HCT116 (cell line): ENCODE measurements around the gene GBGT1. TPM values are rescaled to one million over a fixed set of nuclear protein-coding genes. Genes with fewer than 3 reads are reported as not detected.

Source experiments
- ATAC-seq: fragments of 200-7000 bp; cut with Tn5 transposase; 2 replicates; pipeline ENCODE4 v1.9.1; 2020; ENCODE audit warnings: mild to moderate bottlenecking, moderate library complexity
- BruUV-seq: library from RNA; stranded (reverse); fragments of 400-500 nt; replicated peaks from 2 replicates; lab custom pipeline; 2021; lab: Mats Ljungman, UMichigan
- CTCF ChIA-PET: fragments of 300-600 bp; sonication (Branson Sonifier 250); formaldehyde crosslinking; loops from one replicate; lab custom pipeline; 2021; ENCODE audit warnings: antibody characterized with exemption; lab: Charles Lee
- POLR2A ChIA-PET: fragments of 300-600, 350-600 bp; sonication (Branson Sonifier 250); formaldehyde crosslinking; loops from one replicate; lab custom pipeline; 2021; ENCODE audit warnings: antibody characterized with exemption; lab: Charles Lee
- RAD21 ChIA-PET, 2 experiments: fragments of 300-600 bp; sonication (Branson Sonifier 250); formaldehyde crosslinking; loops; one replicate each; lab custom pipeline; 2023; ENCODE audit warnings: low total read pairs in 2 of 2; ENCODE audit not compliant: uncharacterized antibody in 2 of 2, unreplicated experiment in 2 of 2, low non-redundant PET in 1 of 2; lab: Charles Lee
- DNase-seq: peaks from one replicate; pipeline ENCODE4 v3.0.0-alpha.2; 2010; ENCODE audit warnings: low read depth, low spot score
- H2AFZ ChIP-seq: fragments of 200-600 bp; shearing (Covaris generic), sonication (generic); 2 replicates; pipeline ENCODE4 v1.6.1; 2017; ENCODE audit warnings: low read depth, mixed run types, mixed read lengths, antibody characterized with exemption, low read length; ENCODE audit not compliant: poor library complexity, severe bottlenecking
- H3K27ac ChIP-seq: 2 replicates; pipeline ENCODE4 v1.5.1; 2012; ENCODE audit warnings: low read depth, low read length
- H3K27me3 ChIP-seq: fragments of 200-600 bp; sonication (generic); 2 replicates; pipeline ENCODE4 v1.6.1; 2016; ENCODE audit warnings: mixed run types, low read length, mixed read lengths; ENCODE audit not compliant: insufficient read depth
- H3K36me3 ChIP-seq, 2 experiments: fragments of 200-500 bp in 1 of 2; fragments of 200-600 bp in 1 of 2; sonication (Bioruptor generic) in 1 of 2; sonication (generic) in 1 of 2; 2 replicates each; pipeline versions ENCODE4 v1.5.1 to v1.6.1; 2014 to 2016; ENCODE audit warnings: low read length in 2 of 2, inconsistent platforms in 1 of 2, mixed read lengths in 1 of 2, mixed run types in 1 of 2; ENCODE audit not compliant: insufficient read depth in 2 of 2, control insufficient read depth in 1 of 2
- H3K4me1 ChIP-seq, 2 experiments: fragments of 200-600 bp in 1 of 2; sonication (generic) in 1 of 2; 2 replicates each; pipeline versions ENCODE4 v1.5.1 to v1.6.1; 2012 to 2017; ENCODE audit warnings: low read length in 2 of 2, inconsistent platforms in 1 of 2, mild to moderate bottlenecking in 1 of 2, mixed read lengths in 1 of 2, mixed run types in 1 of 2, moderate library complexity in 1 of 2; ENCODE audit not compliant: insufficient read depth in 2 of 2, control insufficient read depth in 1 of 2
- H3K4me2 ChIP-seq: fragments of 200-600 bp; sonication (generic); 2 replicates; pipeline ENCODE4 v1.6.1; 2017; ENCODE audit warnings: mixed run types, low read length, mixed read lengths
- H3K4me3 ChIP-seq, 2 experiments: fragments of 200-600 bp in 1 of 2; sonication (generic) in 1 of 2; replicated peaks in 1 of 2; 2 replicates each; pipeline ENCODE4 v1.5.1; 2011 to 2016; ENCODE audit warnings: low read length in 2 of 2, control low read depth in 1 of 2, low read depth in 1 of 2, mild to moderate bottlenecking in 1 of 2, mixed read lengths in 1 of 2, mixed run types in 1 of 2
- H3K79me2 ChIP-seq: fragments of 200-600 bp; sonication (generic); 2 replicates; pipeline ENCODE4 v1.6.1; 2017; ENCODE audit warnings: mild to moderate bottlenecking, mixed run types, low read length, moderate library complexity, mixed read lengths; ENCODE audit not compliant: insufficient read depth
- H3K9ac ChIP-seq: fragments of 200-600 bp; sonication (generic); 2 replicates; pipeline ENCODE4 v1.6.1; 2016; ENCODE audit warnings: low read length, mixed read lengths
- H3K9me2 ChIP-seq: fragments of 200-600 bp; sonication (generic), shearing (Covaris generic); 2 replicates; pipeline ENCODE4 v1.6.1; 2017; ENCODE audit warnings: mixed run types, mild to moderate bottlenecking, moderate library complexity; ENCODE audit not compliant: insufficient read depth
- H3K9me3 ChIP-seq, 2 experiments: fragments of 200-500 bp in 1 of 2; fragments of 200-600 bp in 1 of 2; sonication (Bioruptor generic) in 1 of 2; sonication (generic) in 1 of 2; 2 replicates each; pipeline ENCODE4 v1.6.1; 2014 to 2017; ENCODE audit warnings: low read length in 2 of 2, mixed read lengths in 2 of 2, inconsistent platforms in 1 of 2, low read depth in 1 of 2, mild to moderate bottlenecking in 1 of 2, mixed run types in 1 of 2, moderate library complexity in 1 of 2; ENCODE audit not compliant: control insufficient read depth in 1 of 2, insufficient read depth in 1 of 2
- H4K20me1 ChIP-seq: fragments of 200-600 bp; sonication (generic), shearing (Covaris generic); 2 replicates; pipeline ENCODE4 v1.6.1; 2017; ENCODE audit warnings: mixed run types, mild to moderate bottlenecking, moderate library complexity; ENCODE audit not compliant: insufficient read depth
- CBX3 ChIP-seq: IDR thresholded peaks from 2 replicates; pipeline ENCODE4 v1.6.1; 2012; ENCODE audit warnings: low read depth
- EGR1 ChIP-seq: IDR thresholded peaks from 2 replicates; pipeline ENCODE4 v1.6.1; 2012; ENCODE audit warnings: low read depth
- ELF1 ChIP-seq: IDR thresholded peaks from 2 replicates; pipeline ENCODE4 v1.6.1; 2012; ENCODE audit warnings: low read depth, borderline replicate concordance
- POLR2A ChIP-seq: IDR thresholded peaks from 2 replicates; pipeline ENCODE4 v1.7.0; 2011; ENCODE audit warnings: borderline replicate concordance; ENCODE audit not compliant: insufficient read depth, insufficient read length; ENCODE audit errors: extremely low read depth
- POLR2AphosphoS5 ChIP-seq: IDR thresholded peaks from 2 replicates; pipeline ENCODE4 v1.6.1; 2011; ENCODE audit warnings: mild to moderate bottlenecking, low read depth, low read length, moderate library complexity
- ZFX ChIP-seq: fragments of 450-650 bp; IDR thresholded peaks from 2 replicates; pipeline ENCODE4 v1.6.1; 2017
- ZNF274 ChIP-seq: fragments of 200-500 bp; sonication (Bioruptor generic); IDR thresholded peaks from 2 replicates; pipeline ENCODE4 v1.6.1; 2014; ENCODE audit warnings: mild to moderate bottlenecking, low read depth, low read length, inconsistent platforms
- intact Hi-C: fragments of 100-400 bp; cut with micrococcal nuclease; formaldehyde crosslinking; loops from 2 replicates; pipeline ENCODE4 v1.10.0; 2022
- total RNA-seq: library from RNA; stranded (reverse); gene quantifications from one replicate; pipeline ENCODE4 v1.2.1, GENCODE V29; 2021; ENCODE audit not compliant: unreplicated experiment
- TF ChIP-seq, protein P1 (sequence below), 3 experiments: fragments of 200-600 bp in 1 of 3; sonication (generic) in 1 of 3; IDR thresholded peaks in 2 of 3; conservative IDR thresholded peaks in 1 of 3; 2 replicates each; pipeline ENCODE4 v1.5.1; 2012 to 2017; ENCODE audit warnings: low read depth in 2 of 3, low read length in 2 of 3, antibody characterized with exemption in 1 of 3, borderline replicate concordance in 1 of 3, control low read depth in 1 of 3, mild to moderate bottlenecking in 1 of 3, mixed read lengths in 1 of 3, mixed run types in 1 of 3, moderate library complexity in 1 of 3; ENCODE audit not compliant: insufficient read depth in 1 of 3
- TF ChIP-seq, protein P2 (sequence below): IDR thresholded peaks from 2 replicates; pipeline ENCODE4 v1.6.1; 2012; ENCODE audit warnings: low read depth
- TF ChIP-seq, protein P3 (sequence below): IDR thresholded peaks from 2 replicates; pipeline ENCODE4 v1.6.1; 2012
- TF ChIP-seq, protein P4 (sequence below): IDR thresholded peaks from 2 replicates; pipeline ENCODE4 v1.6.1; 2011; ENCODE audit warnings: mild to moderate bottlenecking, low read length, moderate library complexity; ENCODE audit not compliant: insufficient replicate concordance; ENCODE audit errors: extremely low read depth

Gene GBGT1
- total RNA-seq, 1 experiment from 2014 or later, result 0.34 TPM

DNA sequence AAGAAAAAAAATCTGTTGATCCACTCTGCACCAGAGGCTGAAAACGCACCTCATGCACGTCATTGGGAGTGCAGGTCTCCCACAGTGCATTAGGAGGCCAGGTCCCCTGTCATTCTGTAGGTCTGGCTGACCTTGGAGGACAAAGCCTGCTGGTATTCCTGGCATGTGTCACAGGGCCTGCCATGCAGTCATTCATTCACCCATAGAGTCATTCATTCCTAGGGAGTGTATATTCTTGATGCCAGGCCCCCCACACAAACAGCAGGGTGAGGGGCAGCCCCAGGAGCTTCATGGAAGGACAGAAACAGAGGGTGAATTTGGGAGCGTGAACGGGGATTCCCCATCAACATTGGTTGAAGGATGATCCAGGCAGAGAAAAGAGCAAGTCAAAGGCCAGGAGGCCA is 2.2 kb downstream of the GBGT1 start (continued):
- TF ChIP-seq, protein P1, sequence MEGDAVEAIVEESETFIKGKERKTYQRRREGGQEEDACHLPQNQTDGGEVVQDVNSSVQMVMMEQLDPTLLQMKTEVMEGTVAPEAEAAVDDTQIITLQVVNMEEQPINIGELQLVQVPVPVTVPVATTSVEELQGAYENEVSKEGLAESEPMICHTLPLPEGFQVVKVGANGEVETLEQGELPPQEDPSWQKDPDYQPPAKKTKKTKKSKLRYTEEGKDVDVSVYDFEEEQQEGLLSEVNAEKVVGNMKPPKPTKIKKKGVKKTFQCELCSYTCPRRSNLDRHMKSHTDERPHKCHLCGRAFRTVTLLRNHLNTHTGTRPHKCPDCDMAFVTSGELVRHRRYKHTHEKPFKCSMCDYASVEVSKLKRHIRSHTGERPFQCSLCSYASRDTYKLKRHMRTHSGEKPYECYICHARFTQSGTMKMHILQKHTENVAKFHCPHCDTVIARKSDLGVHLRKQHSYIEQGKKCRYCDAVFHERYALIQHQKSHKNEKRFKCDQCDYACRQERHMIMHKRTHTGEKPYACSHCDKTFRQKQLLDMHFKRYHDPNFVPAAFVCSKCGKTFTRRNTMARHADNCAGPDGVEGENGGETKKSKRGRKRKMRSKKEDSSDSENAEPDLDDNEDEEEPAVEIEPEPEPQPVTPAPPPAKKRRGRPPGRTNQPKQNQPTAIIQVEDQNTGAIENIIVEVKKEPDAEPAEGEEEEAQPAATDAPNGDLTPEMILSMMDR (IDR thresholded peaks at IDR 0.05 in 2 of 3, conservative IDR thresholded peaks at IDR 0.05 in 1 of 3; ENCODE audit: borderline replicate concordance in 1 of 3, insufficient read depth in 1 of 3, low read depth in 2 of 3, low read length in 2 of 3), result no peak
- TF ChIP-seq POLR2A, result no peak
- TF ChIP-seq ZFX, result no peak
- TF ChIP-seq, protein P2, sequence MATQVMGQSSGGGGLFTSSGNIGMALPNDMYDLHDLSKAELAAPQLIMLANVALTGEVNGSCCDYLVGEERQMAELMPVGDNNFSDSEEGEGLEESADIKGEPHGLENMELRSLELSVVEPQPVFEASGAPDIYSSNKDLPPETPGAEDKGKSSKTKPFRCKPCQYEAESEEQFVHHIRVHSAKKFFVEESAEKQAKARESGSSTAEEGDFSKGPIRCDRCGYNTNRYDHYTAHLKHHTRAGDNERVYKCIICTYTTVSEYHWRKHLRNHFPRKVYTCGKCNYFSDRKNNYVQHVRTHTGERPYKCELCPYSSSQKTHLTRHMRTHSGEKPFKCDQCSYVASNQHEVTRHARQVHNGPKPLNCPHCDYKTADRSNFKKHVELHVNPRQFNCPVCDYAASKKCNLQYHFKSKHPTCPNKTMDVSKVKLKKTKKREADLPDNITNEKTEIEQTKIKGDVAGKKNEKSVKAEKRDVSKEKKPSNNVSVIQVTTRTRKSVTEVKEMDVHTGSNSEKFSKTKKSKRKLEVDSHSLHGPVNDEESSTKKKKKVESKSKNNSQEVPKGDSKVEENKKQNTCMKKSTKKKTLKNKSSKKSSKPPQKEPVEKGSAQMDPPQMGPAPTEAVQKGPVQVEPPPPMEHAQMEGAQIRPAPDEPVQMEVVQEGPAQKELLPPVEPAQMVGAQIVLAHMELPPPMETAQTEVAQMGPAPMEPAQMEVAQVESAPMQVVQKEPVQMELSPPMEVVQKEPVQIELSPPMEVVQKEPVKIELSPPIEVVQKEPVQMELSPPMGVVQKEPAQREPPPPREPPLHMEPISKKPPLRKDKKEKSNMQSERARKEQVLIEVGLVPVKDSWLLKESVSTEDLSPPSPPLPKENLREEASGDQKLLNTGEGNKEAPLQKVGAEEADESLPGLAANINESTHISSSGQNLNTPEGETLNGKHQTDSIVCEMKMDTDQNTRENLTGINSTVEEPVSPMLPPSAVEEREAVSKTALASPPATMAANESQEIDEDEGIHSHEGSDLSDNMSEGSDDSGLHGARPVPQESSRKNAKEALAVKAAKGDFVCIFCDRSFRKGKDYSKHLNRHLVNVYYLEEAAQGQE, result no peak
- TF ChIP-seq, all 23 proteins: peak for 0

DNA sequence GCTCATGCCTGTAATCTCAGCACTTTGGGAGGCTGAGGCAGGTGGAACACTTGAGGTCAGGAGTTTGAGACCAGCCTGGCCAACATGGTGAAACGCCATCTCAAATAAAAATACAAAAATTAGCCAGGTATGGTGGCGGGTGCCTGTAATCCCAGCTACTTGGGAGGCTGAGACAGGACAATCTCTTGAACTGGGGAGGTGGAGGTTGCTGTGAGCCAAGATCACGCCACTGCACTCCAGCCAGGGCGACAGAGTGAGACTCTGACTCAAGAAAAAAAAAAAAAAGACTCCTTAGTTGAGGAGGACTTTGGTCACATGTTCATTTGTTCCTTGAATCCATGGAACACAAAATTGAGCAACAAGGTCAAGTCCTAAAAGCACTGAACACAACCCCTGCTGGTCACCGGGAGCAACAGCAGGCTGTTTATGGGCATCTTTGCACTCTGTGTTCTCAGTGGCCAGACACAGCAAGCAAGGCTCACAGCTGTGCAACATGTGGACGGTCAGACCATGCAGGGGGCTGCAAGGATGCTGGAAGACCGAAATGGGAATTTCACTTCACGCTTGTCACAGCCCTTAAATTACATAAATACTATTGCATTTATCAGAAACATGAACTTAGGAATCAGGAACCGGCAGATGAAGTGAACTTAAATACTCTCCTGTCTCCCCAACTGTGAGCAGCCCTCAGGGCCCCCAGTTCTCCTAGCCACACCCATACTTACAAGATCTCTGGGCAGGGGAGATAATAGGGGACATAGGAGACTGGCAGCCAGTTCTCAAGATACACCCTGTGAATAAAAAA is 2.8 kb downstream of the GBGT1 start:
- CTCF ChIA-PET, result interaction anchor here (0.8 to 1.3 kb wide), 2 partner anchors 12 to 25 kb away, joined by 3 to 4 read pairs; no protein-coding TSS in a partner anchor
- TF ChIP-seq, protein P3, sequence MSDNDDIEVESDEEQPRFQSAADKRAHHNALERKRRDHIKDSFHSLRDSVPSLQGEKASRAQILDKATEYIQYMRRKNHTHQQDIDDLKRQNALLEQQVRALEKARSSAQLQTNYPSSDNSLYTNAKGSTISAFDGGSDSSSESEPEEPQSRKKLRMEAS, result peak; percentile 41; the same call in 1 of the 2 replicates
- TF ChIP-seq ZNF274 (no peak), POLR2AphosphoS5 (no peak), CBX3 (0 out of 2 replicates have a peak, but pooled peaks have one; percentile 51), EGR1 (no peak), ELF1 (no peak)
- TF ChIP-seq, protein P4, sequence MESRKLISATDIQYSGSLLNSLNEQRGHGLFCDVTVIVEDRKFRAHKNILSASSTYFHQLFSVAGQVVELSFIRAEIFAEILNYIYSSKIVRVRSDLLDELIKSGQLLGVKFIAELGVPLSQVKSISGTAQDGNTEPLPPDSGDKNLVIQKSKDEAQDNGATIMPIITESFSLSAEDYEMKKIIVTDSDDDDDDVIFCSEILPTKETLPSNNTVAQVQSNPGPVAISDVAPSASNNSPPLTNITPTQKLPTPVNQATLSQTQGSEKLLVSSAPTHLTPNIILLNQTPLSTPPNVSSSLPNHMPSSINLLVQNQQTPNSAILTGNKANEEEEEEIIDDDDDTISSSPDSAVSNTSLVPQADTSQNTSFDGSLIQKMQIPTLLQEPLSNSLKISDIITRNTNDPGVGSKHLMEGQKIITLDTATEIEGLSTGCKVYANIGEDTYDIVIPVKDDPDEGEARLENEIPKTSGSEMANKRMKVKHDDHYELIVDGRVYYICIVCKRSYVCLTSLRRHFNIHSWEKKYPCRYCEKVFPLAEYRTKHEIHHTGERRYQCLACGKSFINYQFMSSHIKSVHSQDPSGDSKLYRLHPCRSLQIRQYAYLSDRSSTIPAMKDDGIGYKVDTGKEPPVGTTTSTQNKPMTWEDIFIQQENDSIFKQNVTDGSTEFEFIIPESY, result no peak
- TF ChIP-seq, protein P1 (IDR thresholded peaks at IDR 0.05 in 2 of 3, conservative IDR thresholded peaks at IDR 0.05 in 1 of 3; ENCODE audit: borderline replicate concordance in 1 of 3, insufficient read depth in 1 of 3, low read depth in 2 of 3, low read length in 2 of 3), result peak; percentile 52 to 78 (median 74); a peak in 5 of 6 replicates

More for the DNA sequence above, 2.8 kb downstream of the GBGT1 start:
- H3K4me2 ChIP-seq, result no peak overlapping the region
- no peaks in the 10 kb centered on the region for H3K79me2 ChIP-seq
- peak; percentile 68 for DNase-seq
- no peak overlapping the region for H3K27ac ChIP-seq
- peak; percentile 96 for ATAC-seq
- H3K4me3 ChIP-seq, result no peak overlapping the region
- H3K4me1 ChIP-seq, result 0 out of 4 replicates have a peak, but pooled peaks cover 0 to 3% of the 10 kb centered on the region in 2 experiments
- H3K9me3 ChIP-seq, result no peaks in the 10 kb centered on the region
- BruUV-seq, result no TSS peak
- H3K36me3 ChIP-seq, result no peaks in the 10 kb centered on the region
- POLR2A ChIA-PET, result no interaction called here
- intact Hi-C loops, result no loop called here
- no peaks in the 10 kb centered on the region for H3K27me3 ChIP-seq
- RAD21 ChIA-PET, result no interaction called here
- peak overlapping the region; percentile 74 for H2AFZ ChIP-seq
- no peaks in the 10 kb centered on the region for H3K9me2 ChIP-seq
- no peak overlapping the region for H3K9ac ChIP-seq
- no peaks in the 10 kb centered on the region for H4K20me1 ChIP-seq
